Kidney (tissue), 14 donors: ENCODE measurements around the gene HSF5. TPM values are rescaled to one million over a fixed set of nuclear protein-coding genes. Genes with fewer than 3 reads are reported as not detected.

Experiments
- DNase-seq, 5 donors: peaks; one replicate each; pipeline ENCODE4 v3.0.0-alpha.2; 2013 to 2020
- FAIRE-seq: peaks from 2 replicates; lab custom pipeline; 2012; peaks lifted over from hg19 to GRCh38; lab: Jason Lieb, UNC
- H3K27ac ChIP-seq, 2 donors: one replicate each; pipeline ENCODE4 v1.7.0; 2013; ENCODE audit warnings: low read depth in 2 of 2, low read length in 2 of 2, inconsistent platforms in 1 of 2
- H3K27me3 ChIP-seq: one replicate; pipeline ENCODE4 v1.7.1; 2013; ENCODE audit warnings: low read length, inconsistent platforms; ENCODE audit not compliant: control insufficient read depth, insufficient read depth
- H3K36me3 ChIP-seq, 3 donors: one replicate each; pipeline versions ENCODE4 v1.7.0 to v1.7.1; 2013; ENCODE audit warnings: low read length in 3 of 3, control low read depth in 1 of 3, inconsistent platforms in 1 of 3; ENCODE audit not compliant: insufficient read depth in 3 of 3, control insufficient read depth in 2 of 3
- H3K4me1 ChIP-seq, 3 donors: one replicate each; pipeline versions ENCODE4 v1.7.0 to v1.7.1; 2013; ENCODE audit warnings: low read length in 3 of 3, inconsistent platforms in 1 of 3, low read depth in 1 of 3; ENCODE audit not compliant: control insufficient read depth in 2 of 3, insufficient read depth in 2 of 3
- H3K4me3 ChIP-seq, 3 donors: one replicate each; pipeline versions ENCODE4 v1.7.0 to v1.8.1; 2013; ENCODE audit warnings: low read length in 3 of 3, control low read depth in 1 of 3, inconsistent platforms in 1 of 3
- H3K9ac ChIP-seq, 3 donors: one replicate each; pipeline versions ENCODE4 v1.7.0 to v1.7.1; 2013; ENCODE audit warnings: low read length in 3 of 3, control low read depth in 1 of 3, inconsistent platforms in 1 of 3
- H3K9me3 ChIP-seq, 3 donors: one replicate each; pipeline versions ENCODE4 v1.7.0 to v1.7.1; 2013; ENCODE audit warnings: low read length in 3 of 3, control low read depth in 1 of 3, inconsistent platforms in 1 of 3; ENCODE audit not compliant: control insufficient read depth in 2 of 3, insufficient read depth in 1 of 3
- CTCF ChIP-seq: IDR thresholded peaks from 3 replicates; pipeline ENCODE4 v1.5.1; 2012; ENCODE audit warnings: mild to moderate bottlenecking, moderate library complexity, borderline replicate concordance; ENCODE audit not compliant: insufficient read depth; ENCODE audit errors: extremely low read depth
- intact Hi-C: fragments of 100-400 bp; cut with DNase I; formaldehyde crosslinking; loops from one replicate; pipeline ENCODE4 v1.11.1; 2022
- polyA plus RNA-seq: library from polyadenylated mRNA; stranded (reverse); fragments of 350-450 nt; fragmentation: Illumina TruSeq; extraction: RNeasy Lipid Tissue Mini Kit (QIAGEN cat#74804); gene quantifications from one replicate; pipeline ENCODE4 v1.2.3, GENCODE V29; 2014; ENCODE audit warnings: low read depth, low replicate concordance; ENCODE audit not compliant: insufficient read depth
- total RNA-seq: library from RNA; stranded (reverse); fragmentation: NEBNext Ultra II Directional; extraction: Animal tissue kit (Norgen Biotek cat#: 25700); gene quantifications from one replicate; pipeline ENCODE4 v1.2.1, GENCODE V29; 2021
- donor health status: control.
- donor health status: control.
- donor health status: control.
- donor health status: control.
- donor health status: control.
- donor health status: DM: yes; HTN: yes; CAD: no.
- donor health status: Normal renal cell carcinoma (clear cell type).

HSF5 gene
- total and polyA plus RNA-seq, 2 donors from 2014 or later: 0.19 TPM; not detected in 1

- no peak overlapping the region for H3K27ac ChIP-seq
- peaks cover 0 to 4% (median 0%) of the 10 kb centered on the region in 3 donors for H3K4me1 ChIP-seq
- intact Hi-C loops: no loop called here
- peaks cover 13 to 78% (median 56%) of the 10 kb centered on the region in 3 donors for H3K36me3 ChIP-seq
- FAIRE-seq (no peak), DNase-seq (no peak)
- H3K9me3 ChIP-seq: no peaks in the 10 kb centered on the region
- no peaks in the 10 kb centered on the region for H3K27me3 ChIP-seq
- no peak overlapping the region for H3K4me3 ChIP-seq
- no peak overlapping the region for H3K9ac ChIP-seq
- TF ChIP-seq CTCF: no peak
Measured at GRCh38 chr17:58508341-58509067, 20.3 kb upstream of the HSF5 start.

GRCh38 chr17:58507123-58507634 lies 19.0 kb upstream of the HSF5 start:
- no peaks in the 10 kb centered on the region for H3K27me3 ChIP-seq
- H3K9ac ChIP-seq: no peak overlapping the region
- TF ChIP-seq CTCF: no peak
- no peak overlapping the region for H3K4me3 ChIP-seq
- intact Hi-C loops: no loop called here
- H3K36me3 ChIP-seq: peaks cover 13 to 79% (median 60%) of the 10 kb centered on the region in 3 donors
- DNase-seq (no peak), FAIRE-seq (no peak)
- no peak overlapping the region for H3K27ac ChIP-seq
- H3K4me1 ChIP-seq: no peaks in the 10 kb centered on the region
- no peaks in the 10 kb centered on the region for H3K9me3 ChIP-seq

DNA sequence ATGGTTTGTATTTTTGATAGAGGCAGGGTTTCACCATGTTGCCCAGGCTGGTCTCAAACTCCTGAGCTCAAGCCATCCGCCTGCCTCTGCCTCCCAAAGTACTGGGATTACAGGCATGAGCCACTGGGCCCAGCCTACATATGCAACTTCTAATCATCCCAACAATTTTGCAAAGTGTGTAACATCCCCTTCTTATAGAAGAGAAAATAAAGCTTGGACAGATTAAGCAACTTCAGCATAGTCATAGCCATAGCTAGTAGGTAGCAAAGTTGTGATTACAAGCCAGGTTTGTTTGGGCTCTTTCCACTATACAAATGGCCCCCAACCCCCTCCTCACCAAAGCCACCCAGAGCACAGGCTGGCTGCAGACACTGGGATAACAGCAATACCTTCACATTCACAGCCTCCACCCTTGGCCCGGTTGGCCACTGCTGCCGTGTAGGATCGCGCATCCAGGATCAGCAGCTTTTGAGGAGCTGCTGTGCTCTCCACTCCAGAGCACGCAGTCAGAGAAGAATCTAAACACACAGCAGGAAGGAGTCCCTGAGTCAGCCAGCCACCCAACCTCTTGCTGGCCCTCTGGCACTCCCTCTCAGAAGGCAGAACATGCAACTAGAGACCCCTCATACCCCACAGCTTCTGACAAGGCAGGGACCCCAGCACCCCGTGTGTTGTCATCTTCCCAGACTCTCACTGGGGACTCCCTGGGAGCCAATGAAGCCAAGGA lies 18.3 kb upstream of the HSF5 start:
- DNase-seq (no peak), FAIRE-seq (no peak)
- no peak overlapping the region for H3K9ac ChIP-seq
- TF ChIP-seq CTCF: no peak
- H3K4me3 ChIP-seq: no peak overlapping the region
- H3K27ac ChIP-seq: no peak overlapping the region
- intact Hi-C loops: no loop called here
- H3K27me3 ChIP-seq: no peaks in the 10 kb centered on the region
- peaks cover 13 to 81% (median 56%) of the 10 kb centered on the region in 3 donors for H3K36me3 ChIP-seq
- no peaks in the 10 kb centered on the region for H3K4me1 ChIP-seq
- H3K9me3 ChIP-seq: no peaks in the 10 kb centered on the region
